ENCODE results near the gene CFI.

The CFI gene

GRCh38 chr4:109701566-109702410, 100.0 kb downstream of the CFI start:
- TF ChIP-seq CTCF (conservative IDR thresholded peaks at IDR 0.05) = no peak
- no peak overlapping the region for H3K27ac ChIP-seq

DNA sequence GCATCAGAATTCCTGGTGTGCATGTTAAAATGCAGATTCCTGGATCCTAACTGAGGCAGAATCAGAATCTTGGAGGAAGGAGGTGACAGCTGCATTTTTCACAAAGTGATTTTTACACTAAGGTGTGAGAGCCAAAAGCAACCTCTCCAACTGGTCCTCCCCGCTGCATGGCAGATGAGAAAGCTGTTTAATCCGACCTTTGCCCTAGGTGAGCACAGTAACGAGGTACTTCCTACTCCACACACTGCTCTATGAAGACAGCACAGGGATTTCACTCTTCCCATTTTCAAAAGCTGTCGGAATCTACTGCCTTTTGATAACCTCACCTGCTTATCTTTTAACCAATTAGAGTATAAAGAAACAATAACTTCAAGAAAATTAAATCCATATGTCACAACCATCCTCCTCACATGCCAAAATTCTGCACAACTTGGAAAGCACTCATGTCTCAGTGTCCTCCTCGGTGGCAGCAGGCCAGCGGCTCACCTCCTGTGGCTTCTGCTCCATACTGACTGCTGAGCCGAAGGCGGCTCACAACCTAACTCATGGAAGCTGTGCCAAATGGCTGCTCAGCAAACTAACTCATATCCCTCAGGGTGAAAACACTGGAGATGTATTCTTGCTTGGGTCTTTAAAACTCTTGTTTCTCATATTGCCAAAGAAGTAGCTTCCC, 102.1 kb downstream of the CFI start:
- no peak for TF ChIP-seq CTCF (conservative IDR thresholded peaks at IDR 0.05)
- H3K27ac ChIP-seq = no peak overlapping the region

DNA sequence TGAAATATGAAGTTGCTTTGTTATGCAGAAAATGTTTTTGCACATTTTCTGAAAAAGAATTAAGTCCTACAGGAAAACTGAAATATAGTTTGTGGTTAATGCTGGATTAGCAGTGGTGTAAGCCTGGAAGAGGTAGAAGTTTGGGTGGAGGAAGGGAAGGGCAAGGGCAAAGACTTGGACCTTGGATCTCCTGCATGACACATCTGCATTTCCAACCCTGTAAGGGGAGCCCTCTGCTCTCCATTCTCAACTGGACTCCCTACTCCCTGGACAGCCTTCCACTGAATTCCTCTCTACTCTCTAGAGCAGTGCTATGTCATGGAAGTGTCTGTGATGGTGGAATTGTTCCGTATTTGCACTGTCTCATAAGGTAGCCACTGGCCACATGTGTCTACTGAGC, 103.1 kb downstream of the CFI start:
- TF ChIP-seq CTCF (conservative IDR thresholded peaks at IDR 0.05) = no peak
- H3K27ac ChIP-seq = no peak overlapping the region

DNA sequence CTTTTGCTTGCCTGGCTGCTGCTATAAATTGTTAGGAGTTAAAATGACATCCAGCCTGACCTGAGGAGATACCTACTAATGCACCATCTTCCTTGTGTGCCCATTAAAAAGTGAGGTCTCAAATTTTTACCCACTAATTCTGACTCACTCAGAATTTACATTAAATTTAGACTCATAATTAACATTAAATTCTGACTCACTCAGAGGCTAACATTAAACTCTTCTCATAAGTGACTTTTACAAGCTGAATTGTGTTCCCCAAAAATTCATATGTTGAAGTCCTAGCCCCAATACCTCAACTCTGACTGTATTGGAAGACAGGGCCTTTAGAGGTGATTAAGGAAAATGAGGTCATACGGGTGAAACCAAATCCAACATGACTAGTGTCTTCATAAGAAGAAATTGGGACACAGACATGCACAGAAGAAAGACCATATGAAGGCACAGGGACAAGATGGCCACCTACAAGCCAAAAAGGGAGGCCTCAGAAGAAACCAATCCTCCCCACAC, 110.3 kb downstream of the CFI start:
- no peak for TF ChIP-seq CTCF (conservative IDR thresholded peaks at IDR 0.05)
- no peak overlapping the region for H3K27ac ChIP-seq

All from VCaP (cell line).